A549 (cell line): ENCODE measurements around the gene NXPH1.

Experiments used
- CEBPB ChIP-seq, 2 experiments: fragments of >200 bp in 1 of 2; sonication (Bioruptor Twin) in 1 of 2; formaldehyde crosslinking in 1 of 2; IDR thresholded peaks; 2 replicates each; pipeline ENCODE4 v1.6.1; 2012 to 2016
- CTCF ChIP-seq: fragments of >200 bp; sonication (Bioruptor Twin); formaldehyde crosslinking; IDR thresholded peaks from 3 replicates; pipeline ENCODE4 v1.5.1; 2016
- EP300 ChIP-seq, 2 experiments: fragments of >200 bp; sonication (Bioruptor Twin); formaldehyde crosslinking; IDR thresholded peaks; 2 replicates in 1 of 2; 3 replicates in 1 of 2; pipeline ENCODE4 v1.6.1; 2016 to 2017
- ESRRA ChIP-seq: fragments of 150-350 bp; IDR thresholded peaks from 2 replicates; pipeline ENCODE4 v1.6.1; 2014; ENCODE audit warnings: mild to moderate bottlenecking, low read length, borderline replicate concordance
- MAX ChIP-seq: IDR thresholded peaks from 2 replicates; pipeline ENCODE4 v1.6.1; 2012
- PHF8 ChIP-seq: fragments of 200-600 bp; sonication (generic); IDR thresholded peaks from 2 replicates; pipeline ENCODE4 v1.6.1; 2016; ENCODE audit warnings: low read depth, mild to moderate bottlenecking, antibody characterized with exemption, moderate library complexity, borderline replicate concordance
- POLR2AphosphoS2 ChIP-seq: conservative IDR thresholded peaks from 2 replicates; pipeline ENCODE4 v1.6.1; 2012; ENCODE audit warnings: low read length, improper control_type of control experiment, inconsistent platforms
- RARB ChIP-seq: fragments of 250-450 bp; sonication (Bioruptor Pico); IDR thresholded peaks from 2 replicates; pipeline ENCODE4 v1.8.0; 2021; ENCODE audit warnings: mild to moderate bottlenecking, moderate library complexity
- RNF2 ChIP-seq: fragments of 200-600 bp; sonication (generic); IDR thresholded peaks from 2 replicates; pipeline ENCODE4 v1.6.1; 2016; ENCODE audit warnings: low read depth, mild to moderate bottlenecking, antibody characterized with exemption, moderate library complexity, borderline replicate concordance
- SMC3 ChIP-seq: fragments of >200 bp; sonication (Bioruptor Twin); formaldehyde crosslinking; IDR thresholded peaks from 3 replicates; pipeline ENCODE4 v1.6.1; 2018; ENCODE audit warnings: inconsistent platforms
- USF2 ChIP-seq: fragments of 450-650 bp; IDR thresholded peaks from 2 replicates; pipeline ENCODE4 v1.6.1; 2014; ENCODE audit warnings: antibody characterized with exemption
- ZFP36 ChIP-seq: fragments of 450-650 bp; IDR thresholded peaks from 2 replicates; pipeline ENCODE4 v1.6.1; 2014; ENCODE audit warnings: borderline replicate concordance; ENCODE audit not compliant: partially characterized antibody
- TF ChIP-seq, protein P1 (sequence below): IDR thresholded peaks from 2 replicates; pipeline ENCODE4 v1.6.1; 2012; ENCODE audit warnings: low read depth, borderline replicate concordance

- no peak for TF ChIP-seq CTCF
- TF ChIP-seq CEBPB (IDR thresholded peaks at IDR 0.05): no peak
- no peak for TF ChIP-seq EP300 (IDR thresholded peaks at IDR 0.05)
- TF ChIP-seq SMC3: no peak
- TF ChIP-seq MAX: no peak
- no peak for TF ChIP-seq POLR2AphosphoS2
- no peak for TF ChIP-seq ESRRA
- TF ChIP-seq ZFP36: no peak
- TF ChIP-seq PHF8: no peak
- no peak for TF ChIP-seq RARB (CRISPR knock-in tag)
- no peak for TF ChIP-seq USF2
- TF ChIP-seq RNF2: no peak
- TF ChIP-seq, protein P1, sequence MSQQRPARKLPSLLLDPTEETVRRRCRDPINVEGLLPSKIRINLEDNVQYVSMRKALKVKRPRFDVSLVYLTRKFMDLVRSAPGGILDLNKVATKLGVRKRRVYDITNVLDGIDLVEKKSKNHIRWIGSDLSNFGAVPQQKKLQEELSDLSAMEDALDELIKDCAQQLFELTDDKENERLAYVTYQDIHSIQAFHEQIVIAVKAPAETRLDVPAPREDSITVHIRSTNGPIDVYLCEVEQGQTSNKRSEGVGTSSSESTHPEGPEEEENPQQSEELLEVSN: no peak
Observed at GRCh38 chr7:8785081-8785480, 351.7 kb downstream of the NXPH1 start.
